NCI-H1694 (cell line): Measurements from ENCODE around the gene MTA1.

ENCODE experiments used
- DNase-seq: peaks from one replicate; lab custom pipeline; 2025; lab: John Stamatoyannopoulos, UW

The MTA1 gene

GRCh38 chr14:105410642-105411016 lies 9.0 kb upstream of the MTA1 start:
- DNase-seq: no peak

- peak; percentile 41 for DNase-seq
Measured at GRCh38 chr14:105411017-105411941, 8.3 kb upstream of the MTA1 start.

DNA sequence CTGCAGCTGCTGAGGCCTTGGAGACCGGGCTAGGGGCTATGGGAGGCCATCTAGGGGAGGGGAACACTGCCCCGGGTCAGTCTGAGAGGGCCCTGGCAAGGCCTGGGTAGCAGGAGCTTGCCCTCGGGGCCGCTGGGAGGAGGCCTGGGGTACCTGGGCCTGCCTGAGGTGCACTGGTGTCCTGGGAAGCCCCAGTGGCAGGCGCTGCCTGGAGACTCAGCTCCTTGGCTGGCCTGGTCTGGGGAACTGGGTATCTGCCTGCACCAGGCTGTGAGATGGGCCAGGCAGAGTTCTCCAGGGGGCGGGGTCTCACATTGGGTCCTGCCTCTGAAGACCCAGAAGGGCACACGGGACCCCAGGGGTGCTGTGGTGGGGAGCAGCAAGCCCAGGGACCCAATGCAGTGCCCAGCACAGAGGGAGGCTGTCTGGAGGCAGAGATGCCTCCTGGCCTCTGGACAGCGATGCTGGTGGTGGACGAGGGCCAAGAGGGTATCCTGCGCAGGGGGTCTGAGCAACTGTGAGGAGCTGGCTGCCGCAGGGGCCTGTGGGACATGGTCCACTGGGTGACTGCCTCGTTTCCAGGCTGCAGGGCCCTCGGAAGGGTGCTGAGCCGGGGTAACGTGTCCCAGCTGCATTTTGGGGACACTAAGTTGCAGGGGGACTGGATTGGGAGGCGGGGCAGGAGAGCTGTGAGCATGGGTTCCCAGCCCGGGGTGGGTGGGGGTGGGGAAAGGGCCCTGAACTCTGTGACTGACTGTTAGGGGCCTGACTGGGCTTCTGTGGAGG lies 7.4 kb upstream of the MTA1 start:
- DNase-seq: no peak

GRCh38 chr14:105412771-105413543 lies 6.7 kb upstream of the MTA1 start:
- no peak for DNase-seq

DNA sequence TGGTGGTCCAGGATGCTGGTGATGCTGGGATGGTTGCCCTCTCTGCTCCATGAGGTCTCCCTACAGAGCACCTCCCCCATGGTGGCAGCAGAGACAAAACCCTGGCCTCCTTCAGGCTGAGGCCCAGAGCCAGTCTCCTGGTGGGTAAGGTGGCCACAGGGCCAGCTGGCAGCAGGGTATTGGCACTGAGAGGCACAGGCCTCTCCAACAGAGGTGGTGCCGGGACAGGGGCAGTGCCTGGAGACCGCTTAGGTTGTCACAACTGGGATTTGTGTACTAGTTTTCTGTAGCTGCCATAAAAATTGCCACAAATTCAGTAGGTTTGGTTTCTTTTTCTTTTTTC lies 6.1 kb upstream of the MTA1 start:
- no peak for DNase-seq

GRCh38 chr14:105414456-105415371 lies 4.9 kb upstream of the MTA1 start:
- DNase-seq: peak; percentile 65

DNA sequence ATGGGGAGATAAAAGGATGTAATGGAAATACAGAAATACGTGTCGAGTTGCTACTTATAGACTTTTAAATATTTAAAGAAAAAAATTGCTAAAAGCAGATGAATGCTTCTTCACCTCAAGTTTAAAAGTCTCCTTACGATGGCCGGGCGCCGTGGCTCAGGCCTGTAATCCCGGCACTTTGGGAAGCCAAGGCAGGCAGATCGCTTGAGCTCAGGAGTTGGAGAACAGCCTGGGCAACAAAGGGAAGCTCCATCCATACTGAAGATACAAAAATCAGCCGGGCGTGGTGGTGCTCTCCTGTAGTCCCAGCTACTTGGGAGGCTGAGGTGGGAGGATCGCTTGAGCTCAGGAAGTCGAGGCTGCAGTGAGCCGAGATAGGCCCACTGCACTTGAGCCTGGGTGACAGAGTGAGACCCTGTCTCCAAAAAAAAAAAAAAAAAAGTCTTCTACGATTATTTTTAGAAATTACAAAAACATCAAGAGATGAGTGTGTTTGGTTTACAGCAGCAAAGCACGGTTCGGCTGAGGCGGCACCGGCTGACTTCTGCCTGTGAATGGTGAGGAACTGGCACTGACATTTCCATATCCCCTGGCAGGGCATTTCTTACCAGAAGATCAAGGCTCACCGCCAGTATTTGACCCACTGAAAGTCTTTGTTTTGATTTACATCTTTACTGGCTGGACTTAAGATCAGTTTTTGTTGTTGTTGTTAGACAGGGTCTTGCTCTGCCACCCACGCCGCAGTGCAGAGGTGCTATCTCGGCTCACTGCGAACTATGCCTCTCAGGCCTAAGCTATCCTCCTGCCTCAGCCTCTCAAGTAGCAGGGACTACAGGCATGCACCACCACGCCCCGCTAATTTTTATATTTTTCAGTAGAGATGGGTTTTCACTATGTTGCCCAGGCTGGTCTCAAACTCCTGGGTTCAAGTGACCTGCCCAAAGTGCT lies 3.9 kb upstream of the MTA1 start:
- no peak for DNase-seq

GRCh38 chr14:105416671-105417070 lies 3.0 kb upstream of the MTA1 start:
- no peak for DNase-seq

GRCh38 chr14:105417690-105418121 lies 1.9 kb upstream of the MTA1 start:
- no peak for DNase-seq

DNA sequence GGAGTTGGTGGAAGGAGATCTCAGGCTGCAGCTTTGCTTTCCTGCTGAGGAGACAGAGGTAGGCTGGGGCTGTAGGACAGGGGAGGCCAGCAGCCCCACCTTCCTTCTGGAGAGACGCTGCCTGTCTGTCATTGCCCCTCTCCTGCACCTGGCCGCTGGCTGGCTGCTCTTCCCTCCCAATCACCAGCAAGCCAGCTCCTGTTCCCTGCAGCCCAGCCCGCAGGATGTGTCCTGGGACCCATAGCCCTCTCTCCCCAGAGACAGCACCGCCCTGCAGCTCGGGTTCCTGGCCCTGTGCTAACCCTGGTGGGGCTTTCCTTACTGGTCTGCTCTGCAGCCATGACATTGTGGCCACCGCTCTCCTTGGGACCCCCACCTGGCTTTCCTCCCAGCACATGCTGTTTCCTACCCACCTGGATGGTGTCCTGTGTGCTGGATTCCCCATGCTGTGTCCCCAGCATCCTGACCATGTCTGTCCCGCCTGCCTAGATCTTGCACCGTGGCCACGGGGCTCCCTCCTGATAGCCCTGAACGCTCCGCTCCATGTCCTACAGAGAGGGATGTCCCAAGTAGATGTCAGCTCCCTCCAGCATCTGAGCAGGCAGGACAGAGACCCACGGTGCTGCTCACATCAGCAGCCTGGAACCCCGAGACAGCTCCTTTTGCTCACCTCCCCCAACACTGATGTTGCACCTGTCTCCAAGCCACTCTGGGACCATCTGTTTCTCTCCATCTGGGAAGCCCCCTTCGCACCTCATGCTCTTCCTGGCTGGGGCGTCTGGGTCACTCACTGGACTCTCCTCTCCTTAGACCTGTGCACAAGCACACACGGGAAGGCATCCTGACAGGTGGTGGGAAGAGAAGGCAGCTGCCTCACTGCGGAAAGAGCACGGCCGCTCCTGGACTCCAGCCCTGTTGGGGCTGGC lies 1.1 kb upstream of the MTA1 start:
- peak; percentile 19 for DNase-seq

- no peak for DNase-seq
Measured at GRCh38 chr14:105420101-105420973, 710 bp downstream of the MTA1 start.

- DNase-seq: no peak
Measured at GRCh38 chr14:105420974-105421674, 1.5 kb downstream of the MTA1 start.

GRCh38 chr14:105421723-105422615 lies 2.3 kb downstream of the MTA1 start:
- no peak for DNase-seq

GRCh38 chr14:105422695-105423487 lies 3.3 kb downstream of the MTA1 start:
- no peak for DNase-seq

DNA sequence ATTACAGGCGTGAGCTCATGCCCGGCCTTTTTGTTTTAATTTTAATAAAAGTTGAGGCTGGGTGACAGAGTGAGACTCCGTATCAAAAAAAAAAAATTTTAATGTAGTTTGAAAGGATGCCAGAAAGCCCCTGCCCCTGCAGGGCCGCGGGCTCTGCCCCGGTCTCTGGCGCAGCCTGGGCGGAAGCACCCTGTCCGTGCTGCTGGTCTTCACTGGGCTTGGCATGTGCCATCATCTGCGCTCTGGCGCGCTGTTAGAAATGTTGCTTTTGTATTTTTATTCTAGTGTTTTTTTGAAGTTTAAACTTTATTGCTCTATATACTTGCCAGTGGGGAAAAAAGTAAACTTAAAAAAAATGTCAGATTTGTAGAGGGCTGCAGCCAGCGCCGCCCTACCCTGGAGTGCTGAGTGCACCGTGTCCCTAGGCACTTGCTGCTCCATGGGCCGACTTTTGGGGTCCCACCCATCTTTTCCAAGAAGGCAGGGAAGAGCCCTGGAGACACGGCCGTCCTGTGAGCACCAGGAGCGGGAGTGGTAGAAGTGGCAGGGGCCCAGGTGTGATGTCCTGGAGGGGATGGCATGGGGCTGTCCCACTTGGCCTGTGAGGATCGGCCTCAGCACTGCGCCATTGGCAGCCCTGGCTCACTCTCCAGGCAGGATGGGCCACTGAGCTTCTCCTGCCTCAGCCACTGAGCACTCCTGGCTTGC lies 4.0 kb downstream of the MTA1 start:
- no peak for DNase-seq
